Endothelial cell of umbilical vein (primary cell): Measurements from ENCODE around the gene EFCAB8. TPM values are rescaled to one million over a fixed set of nuclear protein-coding genes. Genes with fewer than 3 reads are reported as not detected.

Experiments used
- BruUV-seq: library from RNA; stranded (reverse); fragments of 400-500 nt; replicated peaks from 2 replicates; lab custom pipeline; 2021; lab: Mats Ljungman, UMichigan
- CTCF ChIA-PET: fragments of 300-600, 350-600 bp; sonication (Branson Sonifier 250); formaldehyde crosslinking; loops from one replicate; lab custom pipeline; 2021; ENCODE audit warnings: antibody characterized with exemption, inconsistent platforms; lab: Charles Lee
- POLR2A ChIA-PET: fragments of 300-600, 350-600 bp; sonication (Branson Sonifier 250); formaldehyde crosslinking; loops from one replicate; lab custom pipeline; 2021; ENCODE audit warnings: antibody characterized with exemption, inconsistent platforms; lab: Charles Lee
- DNase-seq: peaks from one replicate; pipeline ENCODE4 v3.0.0-alpha.2; 2011; ENCODE audit warnings: low read depth, low spot score
- FAIRE-seq: peaks from 2 replicates; lab custom pipeline; 2011; peaks lifted over from hg19 to GRCh38; lab: Jason Lieb, UNC
- H2AFZ ChIP-seq: 2 replicates; pipeline ENCODE4 v1.6.0; 2012; ENCODE audit warnings: low read depth, low read length, control low read depth, inconsistent platforms
- H3K27ac ChIP-seq: 2 replicates; pipeline ENCODE4 v1.5.1; 2011; ENCODE audit warnings: low read depth, mild to moderate bottlenecking, control low read depth, low read length, moderate library complexity; ENCODE audit not compliant: insufficient read depth
- H3K27me3 ChIP-seq, 2 experiments: 2 replicates each; pipeline versions ENCODE4 v1.6.0 to v1.6.1; 2011; ENCODE audit warnings: low read length in 2 of 2, mixed read lengths in 1 of 2; ENCODE audit not compliant: control insufficient read depth in 2 of 2, insufficient read depth in 2 of 2
- H3K36me3 ChIP-seq, 2 experiments: 2 replicates in 1 of 2; 3 replicates in 1 of 2; pipeline ENCODE4 v1.5.1; 2011; ENCODE audit warnings: low read length in 2 of 2, mild to moderate bottlenecking in 1 of 2, moderate library complexity in 1 of 2; ENCODE audit not compliant: control insufficient read depth in 2 of 2, insufficient read depth in 2 of 2; ENCODE audit errors: extremely low read depth in 1 of 2
- H3K4me1 ChIP-seq: 3 replicates; pipeline ENCODE4 v1.5.1; 2011; ENCODE audit warnings: mild to moderate bottlenecking, low read length; ENCODE audit not compliant: control insufficient read depth, insufficient read depth; ENCODE audit errors: extremely low read depth
- H3K4me2 ChIP-seq: 2 replicates; pipeline ENCODE4 v1.6.1; 2011; ENCODE audit warnings: low read length, control low read depth, mixed read lengths; ENCODE audit not compliant: insufficient read depth
- H3K4me3 ChIP-seq, 3 experiments: fragments of 200-600 bp in 1 of 3; sonication (generic), shearing (Covaris generic) in 1 of 3; replicated peaks in 1 of 3; 2 replicates each; pipeline ENCODE4 v1.5.1; 2011 to 2016; ENCODE audit warnings: control low read depth in 3 of 3, low read length in 3 of 3, mild to moderate bottlenecking in 2 of 3, inconsistent platforms in 1 of 3, low read depth in 1 of 3, moderate library complexity in 1 of 3; ENCODE audit not compliant: insufficient read depth in 1 of 3
- H3K79me2 ChIP-seq: 2 replicates; pipeline ENCODE4 v1.6.0; 2012; ENCODE audit warnings: low read length, inconsistent platforms; ENCODE audit not compliant: control insufficient read depth, insufficient read depth
- H3K9ac ChIP-seq: replicated peaks from 2 replicates; pipeline ENCODE3; 2011; ENCODE audit warnings: low read length, control low read depth; ENCODE audit not compliant: insufficient read depth; ENCODE audit errors: extremely low read depth
- H3K9me1 ChIP-seq: replicated peaks from 3 replicates; pipeline ENCODE4 v1.6.0; 2011; ENCODE audit warnings: mild to moderate bottlenecking, low read length; ENCODE audit not compliant: control insufficient read depth, insufficient read depth; ENCODE audit errors: extremely low read depth
- H3K9me3 ChIP-seq: replicated peaks from 2 replicates; pipeline ENCODE4 v1.5.1; 2012; ENCODE audit warnings: low read length, inconsistent platforms; ENCODE audit not compliant: control insufficient read depth, insufficient read depth
- H4K20me1 ChIP-seq: replicated peaks from 2 replicates; pipeline ENCODE3; 2011; ENCODE audit warnings: mild to moderate bottlenecking, low read length; ENCODE audit not compliant: control insufficient read depth, insufficient read depth; ENCODE audit errors: extremely low read depth
- CTCF ChIP-seq, 2 donors: IDR thresholded peaks; 1 replicate in 1 of 2; 2 replicates in 1 of 2; pipeline ENCODE4 v1.5.1; 2011; ENCODE audit warnings: low read length in 2 of 2, mild to moderate bottlenecking in 2 of 2, moderate library complexity in 2 of 2, control low read depth in 1 of 2, inconsistent platforms in 1 of 2, low read depth in 1 of 2; ENCODE audit not compliant: insufficient read depth in 1 of 2; ENCODE audit errors: extremely low read depth in 1 of 2
- FOS ChIP-seq: IDR thresholded peaks from 2 replicates; pipeline ENCODE4 v1.6.1; 2011; ENCODE audit warnings: mild to moderate bottlenecking, low read length, moderate library complexity, borderline replicate concordance; ENCODE audit not compliant: insufficient read depth
- GATA2 ChIP-seq: IDR thresholded peaks from 2 replicates; pipeline ENCODE4 v1.7.0; 2011; ENCODE audit warnings: low read depth, mild to moderate bottlenecking, moderate library complexity, mixed read lengths, low read length; ENCODE audit not compliant: insufficient read length, insufficient read depth
- JUN ChIP-seq: IDR thresholded peaks from 2 replicates; pipeline ENCODE4 v1.6.1; 2011; ENCODE audit warnings: borderline replicate concordance, low read depth; ENCODE audit not compliant: insufficient read length, insufficient read depth
- MAX ChIP-seq: IDR thresholded peaks from 2 replicates; pipeline ENCODE4 v1.6.1; 2011; ENCODE audit not compliant: insufficient read depth, insufficient read length
- MYC ChIP-seq: IDR thresholded peaks from one replicate; pipeline ENCODE4 v1.6.1; 2011; ENCODE audit warnings: mild to moderate bottlenecking, low read depth, low read length
- POLR2A ChIP-seq: IDR thresholded peaks from 2 replicates; pipeline ENCODE4 v1.6.1; 2012; ENCODE audit warnings: low read depth, mild to moderate bottlenecking, control low read depth, low read length
- dilution Hi-C: fragments of 300-500 bp; cut with MboI; formaldehyde crosslinking; loops from one replicate; pipeline ENCODE4 v1.15.0; 2019; ENCODE audit warnings: low sequenced_read_pairs; ENCODE audit not compliant: extremely low pct_ligation_motif_present
- intact Hi-C: fragments of 100-400 bp; cut with micrococcal nuclease; formaldehyde crosslinking; loops from one replicate; pipeline ENCODE4 v1.10.0; 2022
- polyA plus RNA-seq, 4 experiments: library from polyadenylated mRNA; depleted of rRNA in 3 of 4; stranded (reverse) in 3 of 4; unstranded in 1 of 4; fragments of >200 nt; gene quantifications; 2 replicates each; pipeline versions ENCODE4 v1.2.1 to v1.2.3, GENCODE V29; 2011 to 2012; ENCODE audit warnings: missing spikeins in 1 of 4
- total RNA-seq: library from RNA; stranded (reverse); gene quantifications from 2 replicates; pipeline ENCODE4 v1.2.3, GENCODE V29; 2021

EFCAB8 gene
- total and polyA plus RNA-seq, 2 donors (not counting 3 experiments of a cell fraction or from before 2014, with no cell fraction given): 0.01 to 0.31 TPM

DNA sequence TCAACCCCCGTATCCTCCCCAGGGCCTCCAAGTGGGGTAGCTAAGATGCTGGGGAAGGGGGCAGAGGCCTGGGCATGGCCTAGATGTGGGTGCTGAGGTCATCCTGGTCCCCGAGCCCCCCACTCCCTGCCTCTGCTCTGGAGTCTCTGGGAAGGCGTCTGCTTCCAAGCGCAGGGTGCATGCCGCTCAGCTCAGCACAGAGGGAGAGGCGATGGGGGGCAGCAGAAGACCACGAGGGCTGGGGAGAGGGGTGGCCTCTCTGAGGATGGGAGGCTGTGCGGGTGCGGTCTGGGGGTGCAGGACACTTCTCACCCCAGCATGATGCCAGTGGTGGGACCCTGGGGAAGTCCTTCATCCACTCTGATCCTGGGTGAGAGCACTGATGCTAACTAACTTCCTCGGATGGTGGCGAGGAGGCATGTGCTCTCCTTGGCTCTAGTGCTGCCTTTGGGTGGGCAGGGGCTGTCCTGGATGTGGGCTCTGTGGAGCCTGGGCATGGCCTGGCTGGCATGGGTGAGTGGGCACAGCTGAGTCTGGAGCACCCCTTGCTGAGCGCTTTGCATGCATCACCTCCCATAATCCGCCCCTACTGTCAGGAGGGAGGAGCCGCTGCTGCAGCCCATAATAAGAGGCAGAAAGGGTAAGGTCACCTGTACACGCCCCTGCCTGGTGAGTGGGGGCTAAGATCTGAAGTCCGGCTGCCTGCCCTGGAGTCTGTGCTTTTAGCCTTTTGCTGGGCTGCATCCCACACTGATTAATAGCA, 34.7 kb downstream of the EFCAB8 start:
- CTCF ChIA-PET: interaction anchor here (0.8 to 4.8 kb wide), 4 partner anchors 8 to 219 kb away, joined by 3 to 33 read pairs (median 3); partner anchors contain the start of gene C20orf203
- DNase-seq: no peak
- H3K9ac ChIP-seq: no peak overlapping the region
- H3K4me1 ChIP-seq: no peaks in the 10 kb centered on the region
- intact Hi-C loops (loop anchor here (1.0 kb wide), 1 partner anchor 103 kb away; no protein-coding TSS in a partner anchor), dilution Hi-C loops (no loop called here)
- no peak overlapping the region for H3K4me2 ChIP-seq
- no peaks in the 10 kb centered on the region for H3K9me3 ChIP-seq
- no TSS peak for BruUV-seq
- FAIRE-seq: no peak
- no peak overlapping the region for H3K27ac ChIP-seq
- H3K4me3 ChIP-seq: no peak overlapping the region
- H3K27me3 ChIP-seq: no peaks in the 10 kb centered on the region
- TF ChIP-seq MYC (no peak), JUN (no peak), FOS (no peak), CTCF (IDR thresholded peaks at IDR 0.05; ENCODE audit: extremely low read depth in 1 of 2, insufficient read depth in 1 of 2, low read depth in 1 of 2, low read length in 2 of 2) (no peak), MAX (no peak), GATA2 (no peak), POLR2A (no peak)
- H3K79me2 ChIP-seq: no peaks in the 10 kb centered on the region
- no peak overlapping the region for H2AFZ ChIP-seq
- H3K9me1 ChIP-seq: no peaks in the 10 kb centered on the region
- H4K20me1 ChIP-seq: no peaks in the 10 kb centered on the region
- POLR2A ChIA-PET: no interaction called here
- no peaks in the 10 kb centered on the region for H3K36me3 ChIP-seq
